Stomach (tissue), 4 donors: ENCODE data around the gene PTCSC3.

Source experiments
- CTCF ChIP-seq, 7 experiments: fragments of 450-650 bp in 4 of 7; fragments of 200-600 bp in 3 of 7; sonication (generic) in 3 of 7; IDR thresholded peaks; one replicate each; pipeline ENCODE4 v1.5.1; 2016 to 2019; ENCODE audit warnings: antibody characterized with exemption in 7 of 7, control low read depth in 2 of 7, mild to moderate bottlenecking in 1 of 7
- EP300 ChIP-seq: sonication (generic); formaldehyde crosslinking; IDR thresholded peaks from one replicate; pipeline ENCODE4 v1.6.1; 2017; ENCODE audit warnings: antibody characterized with exemption
- POLR2A ChIP-seq, 4 donors: fragments of 450-650 bp; IDR thresholded peaks; one replicate each; pipeline ENCODE4 v1.6.1; 2016; ENCODE audit warnings: antibody characterized with exemption in 4 of 4, control low read depth in 2 of 4, mild to moderate bottlenecking in 1 of 4, moderate library complexity in 1 of 4
- POLR2AphosphoS5 ChIP-seq, 3 donors: sonication (generic); formaldehyde crosslinking; IDR thresholded peaks; one replicate each; pipeline ENCODE4 v1.6.1; 2016; ENCODE audit warnings: antibody characterized with exemption in 3 of 3

GRCh38 chr14:36087411-36087810 lies 89.1 kb downstream of the PTCSC3 start:
- TF ChIP-seq CTCF (IDR thresholded peaks at IDR 0.05), result no peak
- TF ChIP-seq POLR2A (IDR thresholded peaks at IDR 0.05), result no peak
- no peak for TF ChIP-seq POLR2AphosphoS5 (IDR thresholded peaks at IDR 0.05)
- no peak for TF ChIP-seq EP300
